ENCODE data around the gene DPM2.
A peak's percentile ranks its signal among the peaks of the same experiment; 100 is the strongest.

DPM2 gene

GRCh38 chr9:127934986-127935385 lies 2.7 kb downstream of the DPM2 start:
- no peak for DNase-seq

GRCh38 chr9:127934248-127934647 lies 3.4 kb downstream of the DPM2 start:
- DNase-seq: no peak

- no peak for DNase-seq
Observed at GRCh38 chr9:127931092-127931881, 6.4 kb downstream of the DPM2 start.

- DNase-seq: peak; percentile 47 to 77 (median 70)
Observed at GRCh38 chr9:127930231-127931091, 7.2 kb downstream of the DPM2 start, which contains the start of gene PIP5KL1. TSS of gene PIP5KL1 (minus strand) at chr9:127930777. CDS start at chr9:127930752, 25 bp downstream.

- no peak for DNase-seq
Observed at GRCh38 chr9:127929625-127929979, 8.1 kb downstream of the DPM2 start.

GRCh38 chr9:127928676-127929624 lies 8.7 kb downstream of the DPM2 start:
- no peak for DNase-seq

GRCh38 chr9:127927988-127928675 lies 9.5 kb downstream of the DPM2 start:
- DNase-seq: no peak

GRCh38 chr9:127927201-127927987 lies 10.3 kb downstream of the DPM2 start:
- peak; percentile 64 to 88 (median 82) for DNase-seq

GRCh38 chr9:127926906-127927200 lies 10.8 kb downstream of the DPM2 start:
- no peak for DNase-seq

GRCh38 chr9:127925959-127926905 lies 11.4 kb downstream of the DPM2 start:
- DNase-seq: no peak

GRCh38 chr9:127924736-127925444 lies 12.8 kb downstream of the DPM2 start:
- no peak for DNase-seq

- no peak for DNase-seq
Observed at GRCh38 chr9:127923771-127924170, 13.9 kb downstream of the DPM2 start.

- no peak for DNase-seq
Observed at GRCh38 chr9:127923046-127923445, 14.6 kb downstream of the DPM2 start.

- peak; percentile 46 to 84 (median 68) for DNase-seq
Observed at GRCh38 chr9:127921557-127922120, 16.0 kb downstream of the DPM2 start.

- no peak for DNase-seq
Observed at GRCh38 chr9:127920794-127921193, 16.9 kb downstream of the DPM2 start.

GRCh38 chr9:127919253-127919815 lies 18.3 kb downstream of the DPM2 start:
- DNase-seq: no peak

- DNase-seq: no peak
Observed at GRCh38 chr9:127918183-127919107, 19.2 kb downstream of the DPM2 start.

- DNase-seq: no peak
Observed at GRCh38 chr9:127917603-127918002, 20.1 kb downstream of the DPM2 start.
